Transverse colon (tissue), 4 donors: ENCODE results near the gene OOEP. TPM values are rescaled to one million over a fixed set of nuclear protein-coding genes. Genes with fewer than 3 reads are reported as not detected.

Experiments
- DNase-seq: peaks from one replicate; pipeline ENCODE4 v3.0.0-alpha.2; 2019
- H3K27ac ChIP-seq, 4 donors: fragments of 200-600 bp; sonication (generic); 2 replicates each; pipeline ENCODE4 v1.5.1; 2016 to 2018; ENCODE audit warnings: inconsistent platforms in 4 of 4
- H3K27me3 ChIP-seq: fragments of 200-600 bp; sonication (generic); 2 replicates; pipeline ENCODE4 v1.5.1; 2017; ENCODE audit warnings: inconsistent platforms
- H3K36me3 ChIP-seq, 4 donors: fragments of 200-600 bp; sonication (generic); 2 replicates each; pipeline ENCODE4 v1.5.1; 2017 to 2019; ENCODE audit warnings: inconsistent platforms in 4 of 4
- H3K4me1 ChIP-seq, 4 donors: fragments of 200-600 bp; sonication (generic); 2 replicates each; pipeline ENCODE4 v1.5.1; 2017 to 2020; ENCODE audit warnings: inconsistent platforms in 4 of 4
- H3K4me3 ChIP-seq, 4 donors: fragments of 200-600 bp; sonication (generic); 1 replicate in 1 of 4; 2 replicates in 3 of 4; pipeline versions ENCODE4 v1.5.1 to v1.6.1; 2017 to 2019; ENCODE audit warnings: inconsistent platforms in 4 of 4
- H3K9me3 ChIP-seq, 2 donors: fragments of 200-600 bp; sonication (generic); 2 replicates each; pipeline ENCODE4 v1.5.1; 2017 to 2019; ENCODE audit warnings: inconsistent platforms in 2 of 2
- EP300 ChIP-seq: sonication (generic); formaldehyde crosslinking; IDR thresholded peaks from one replicate; pipeline ENCODE4 v1.6.1; 2017; ENCODE audit warnings: antibody characterized with exemption, low read depth
- POLR2A ChIP-seq: fragments of 450-650 bp; IDR thresholded peaks from one replicate; pipeline ENCODE4 v1.6.1; 2016; ENCODE audit warnings: antibody characterized with exemption, mild to moderate bottlenecking, moderate library complexity
- POLR2AphosphoS5 ChIP-seq, 3 donors: sonication (generic); formaldehyde crosslinking; IDR thresholded peaks; one replicate each; pipeline ENCODE4 v1.6.1; 2016; ENCODE audit warnings: antibody characterized with exemption in 3 of 3
- WGBS, 2 donors: methylation state at CpG; one replicate each; pipeline ENCODE4 v1.1.5; 2018; ENCODE audit warnings: low coverage in 1 of 2; 5-methylcytosine and 5-hydroxymethylcytosine counted together
- in situ Hi-C, 4 donors: fragments of 200-750 bp; cut with MboI; loops; one replicate each; pipeline versions ENCODE4 v1.15.0 to v1.15.1; 2017; ENCODE audit warnings: low sequenced_read_pairs in 3 of 4, low pct_ligation_motif_present in 1 of 4, low pct_unique_long_range_greater_than_20kb in 1 of 4
- intact Hi-C: fragments of 100-400 bp; cut with DNase I; formaldehyde crosslinking; loops from one replicate; pipeline ENCODE4 v1.15.1; 2023; ENCODE audit warnings: low total_unique reads
- total RNA-seq, 4 donors: library from RNA; depleted of rRNA; stranded (reverse); fragments of >200 nt; gene quantifications; one replicate each; pipeline ENCODE4 v1.1.0, GENCODE V29; 2016
- TF ChIP-seq, protein P1 (sequence below), 5 experiments: fragments of 200-600 bp in 3 of 5; fragments of 450-650 bp in 2 of 5; sonication (generic) in 3 of 5; IDR thresholded peaks; 1 replicate in 2 of 5; 2 replicates in 3 of 5; pipeline ENCODE4 v1.5.1; 2016 to 2017; ENCODE audit warnings: antibody characterized with exemption in 5 of 5, inconsistent platforms in 3 of 5, mild to moderate bottlenecking in 2 of 5, moderate library complexity in 1 of 5

Gene OOEP
- total RNA-seq, 4 donors from 2014 or later = not detected

DNA sequence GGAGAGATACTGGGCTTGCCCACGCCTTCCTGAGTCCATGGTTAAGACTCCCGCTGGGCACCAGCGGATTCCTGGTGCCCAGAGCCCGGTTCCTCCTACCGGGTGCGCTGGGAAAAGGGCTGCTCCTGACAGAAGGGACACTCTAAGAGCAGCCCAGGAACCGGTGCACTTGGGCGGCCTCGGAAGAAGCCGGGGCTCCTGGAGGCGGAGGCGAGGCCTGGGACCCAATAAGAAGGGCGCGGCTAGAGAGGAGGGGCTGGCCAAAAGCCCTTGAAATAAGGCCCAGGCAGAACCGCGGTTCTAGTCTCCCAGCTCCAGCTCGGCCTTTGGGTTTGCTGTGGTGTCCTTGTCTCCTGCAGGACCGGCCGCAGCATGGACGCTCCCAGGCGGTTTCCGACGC is 7.3 kb downstream of the OOEP start, which contains the start of gene KHDC3L:
Gene KHDC3L (plus strand): TSS at position 301 of the 400 bp plus-strand sequence. CDS start 72 bp downstream, at position 373.
- TF ChIP-seq POLR2AphosphoS5 (IDR thresholded peaks at IDR 0.05) (no peak), POLR2A (no peak), EP300 (no peak)
- TF ChIP-seq, protein P1, sequence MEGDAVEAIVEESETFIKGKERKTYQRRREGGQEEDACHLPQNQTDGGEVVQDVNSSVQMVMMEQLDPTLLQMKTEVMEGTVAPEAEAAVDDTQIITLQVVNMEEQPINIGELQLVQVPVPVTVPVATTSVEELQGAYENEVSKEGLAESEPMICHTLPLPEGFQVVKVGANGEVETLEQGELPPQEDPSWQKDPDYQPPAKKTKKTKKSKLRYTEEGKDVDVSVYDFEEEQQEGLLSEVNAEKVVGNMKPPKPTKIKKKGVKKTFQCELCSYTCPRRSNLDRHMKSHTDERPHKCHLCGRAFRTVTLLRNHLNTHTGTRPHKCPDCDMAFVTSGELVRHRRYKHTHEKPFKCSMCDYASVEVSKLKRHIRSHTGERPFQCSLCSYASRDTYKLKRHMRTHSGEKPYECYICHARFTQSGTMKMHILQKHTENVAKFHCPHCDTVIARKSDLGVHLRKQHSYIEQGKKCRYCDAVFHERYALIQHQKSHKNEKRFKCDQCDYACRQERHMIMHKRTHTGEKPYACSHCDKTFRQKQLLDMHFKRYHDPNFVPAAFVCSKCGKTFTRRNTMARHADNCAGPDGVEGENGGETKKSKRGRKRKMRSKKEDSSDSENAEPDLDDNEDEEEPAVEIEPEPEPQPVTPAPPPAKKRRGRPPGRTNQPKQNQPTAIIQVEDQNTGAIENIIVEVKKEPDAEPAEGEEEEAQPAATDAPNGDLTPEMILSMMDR (IDR thresholded peaks at IDR 0.05) = no peak
- Histone ChIP-seq H3K27me3 (no peaks in the 10 kb centered on the region), H3K4me3 (no peak within 1 kb of the TSS), H3K9me3 (no peaks in the 10 kb centered on the region), H3K4me1 (no peaks in the 10 kb centered on the region), H3K27ac (no peak within 1 kb of the TSS), H3K36me3 (no peaks in the 10 kb centered on the region)
- in situ Hi-C loops = no loop called here
- 80 to 88% methylated on average over 1 to 23 of the region's 23 CpGs for WGBS, 2 donors
- intact Hi-C loops = no loop called here
- no peak for DNase-seq

DNA sequence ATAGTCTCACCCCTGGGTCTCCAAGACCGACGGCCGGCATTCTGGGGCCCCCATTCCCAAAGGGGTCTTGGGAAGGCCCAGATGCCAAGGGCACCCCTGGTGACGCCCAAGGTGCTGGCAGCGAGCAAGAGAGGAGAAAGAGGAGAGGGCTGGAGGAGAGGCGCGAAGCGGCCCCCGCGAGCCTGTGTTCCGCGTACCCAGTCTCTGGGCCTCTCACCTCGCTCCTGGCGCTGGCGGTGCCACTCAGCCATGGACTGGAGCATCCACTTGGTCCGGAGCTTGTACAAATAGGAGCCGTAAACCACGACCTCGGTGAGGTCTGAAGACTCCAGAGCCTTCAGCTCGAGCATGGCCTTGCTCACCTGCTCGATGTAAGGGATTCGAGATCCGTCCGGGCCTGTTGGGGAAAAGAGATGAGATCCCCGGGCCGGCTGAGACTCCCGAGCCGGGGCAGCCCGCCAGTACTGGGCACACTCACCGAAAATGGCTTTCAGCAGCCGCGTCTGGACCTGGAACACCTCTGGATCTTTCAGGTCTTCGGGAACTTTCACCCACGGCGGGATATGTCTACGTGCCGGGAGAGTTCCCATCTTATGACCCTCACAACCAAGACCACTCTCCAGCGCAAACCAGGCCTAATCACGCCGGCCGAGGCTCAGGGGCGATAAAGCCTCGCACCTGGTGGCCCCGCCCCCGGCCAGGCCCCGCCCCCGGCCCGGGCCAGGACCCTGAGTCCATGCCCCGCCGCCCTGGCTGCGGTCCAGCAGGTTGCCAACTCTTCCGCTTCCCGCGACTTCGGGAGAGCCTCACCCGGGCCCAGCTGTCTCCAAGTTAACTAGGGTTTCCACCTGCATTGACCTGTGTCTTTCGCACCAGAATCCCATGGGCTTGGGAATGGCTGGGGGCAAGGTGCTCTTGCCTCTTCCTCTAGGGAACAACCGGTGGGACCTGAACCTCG is 15.8 kb downstream of the OOEP start, which contains the start of gene DPPA5:
Gene DPPA5 (minus strand): TSS at position 641 of the 958 bp plus-strand sequence. CDS start 51 bp downstream, at position 590.
- DNase-seq = no peak
- Histone ChIP-seq H3K27ac (no peak within 1 kb of the TSS), H3K9me3 (no peaks in the 10 kb centered on the region), H3K27me3 (peaks cover 7% of the 10 kb centered on the region), H3K4me1 (no peaks in the 10 kb centered on the region), H3K4me3 (no peak within 1 kb of the TSS), H3K36me3 (no peaks in the 10 kb centered on the region)
- TF ChIP-seq POLR2AphosphoS5 (IDR thresholded peaks at IDR 0.05) = no peak
- TF ChIP-seq, protein P1 (IDR thresholded peaks at IDR 0.05) = no peak
- TF ChIP-seq POLR2A = no peak
- no peak for TF ChIP-seq EP300
- in situ Hi-C loops (no loop called here), intact Hi-C loops (no loop called here)
- WGBS, 2 donors = 92% methylated on average over 59 of the region's 59 CpGs; no CpG with 5 or more reads in 1 of the 2 donors

DNA sequence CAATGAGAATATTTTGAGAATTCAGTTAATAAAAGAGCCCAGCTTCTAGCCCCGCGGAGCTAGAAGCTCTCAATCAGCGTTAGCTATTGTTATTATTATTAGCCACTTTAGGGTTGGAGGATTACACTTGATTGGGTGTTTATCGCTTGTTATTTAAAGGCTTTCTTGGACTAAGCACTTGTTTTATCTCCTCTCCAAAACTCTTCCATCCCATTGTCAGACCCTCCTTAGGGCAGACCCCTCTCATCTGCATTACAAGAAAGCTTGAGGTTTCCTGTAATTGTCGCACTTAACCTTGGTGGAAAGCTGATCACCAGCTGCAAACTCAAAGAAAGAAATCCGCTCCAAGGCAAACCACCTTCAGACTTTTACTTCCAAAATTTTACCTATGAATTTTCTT is 20.4 kb downstream of the OOEP start:
- Histone ChIP-seq H3K4me3 (no peak overlapping the region), H3K4me1 (no peaks in the 10 kb centered on the region), H3K27me3 (peaks cover 27% of the 10 kb centered on the region), H3K27ac (no peak overlapping the region), H3K9me3 (no peaks in the 10 kb centered on the region), H3K36me3 (no peaks in the 10 kb centered on the region)
- in situ Hi-C loops (loop anchor here in 1 of 4 donors (25.0 kb wide), 1 partner anchor 937 kb away; no protein-coding TSS in a partner anchor), intact Hi-C loops (no loop called here)
- DNase-seq = no peak
- TF ChIP-seq POLR2A = no peak
- TF ChIP-seq EP300 = no peak
- TF ChIP-seq, protein P1 (IDR thresholded peaks at IDR 0.05) = no peak
- TF ChIP-seq POLR2AphosphoS5 (IDR thresholded peaks at IDR 0.05) = no peak
- WGBS, 2 donors = 48 to 54% methylated on average over 6 of the region's 6 CpGs

DNA sequence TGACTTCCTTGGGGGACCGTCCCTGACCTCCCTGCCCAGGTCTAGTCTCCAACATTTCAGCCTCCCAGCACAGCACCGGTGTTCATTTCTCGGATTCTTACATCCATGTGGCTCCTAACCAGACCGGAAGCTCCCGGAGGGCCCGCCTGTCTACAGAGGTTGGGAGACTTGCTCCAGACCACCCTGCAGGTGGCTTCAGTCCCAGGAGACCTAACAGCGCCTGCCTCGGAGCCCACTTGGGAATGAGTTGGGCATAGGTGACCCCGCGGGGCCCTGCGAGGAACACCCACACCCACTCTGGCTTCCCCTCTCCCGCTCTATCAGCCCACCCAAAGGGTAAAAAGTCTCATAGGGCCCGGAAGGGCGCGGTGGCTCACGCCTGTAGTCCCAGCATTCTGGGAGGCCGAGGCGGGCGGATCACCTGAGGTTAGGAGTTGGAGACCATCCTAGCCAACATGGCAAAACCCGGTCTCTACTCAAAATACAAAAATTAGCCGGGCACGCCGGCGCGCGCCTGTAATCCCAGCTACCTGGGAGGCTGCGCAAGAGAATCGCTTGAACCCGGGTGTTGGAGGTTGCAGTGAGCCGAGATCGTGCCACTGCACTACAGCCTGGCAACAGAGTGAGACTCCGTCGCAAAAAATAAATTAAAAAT is 21.0 kb downstream of the OOEP start:
- no peak overlapping the region for H3K4me3 ChIP-seq
- intact Hi-C loops = no loop called here
- H3K9me3 ChIP-seq = no peaks in the 10 kb centered on the region
- H3K36me3 ChIP-seq = no peaks in the 10 kb centered on the region
- WGBS, 2 donors = 65 to 82% methylated on average over 2 to 32 of the region's 33 CpGs
- in situ Hi-C loops = loop anchor here in 1 of 4 donors (25.0 kb wide), 1 partner anchor 936 kb away; no protein-coding TSS in a partner anchor
- H3K27ac ChIP-seq = no peak overlapping the region
- no peaks in the 10 kb centered on the region for H3K4me1 ChIP-seq
- peaks cover 27% of the 10 kb centered on the region for H3K27me3 ChIP-seq
- DNase-seq = no peak
- TF ChIP-seq POLR2A = no peak
- no peak for TF ChIP-seq EP300
- no peak for TF ChIP-seq POLR2AphosphoS5 (IDR thresholded peaks at IDR 0.05)
- TF ChIP-seq, protein P1 (IDR thresholded peaks at IDR 0.05) = no peak
